Cardiac fibroblast (primary cell): ENCODE data around the gene GPC6.
"Not testable (repeated sequence)": the region's sequence is repeated elsewhere in the genome, so short reads cannot be mapped to it uniquely, and the experiment has no call there.

Experiments
- DNase-seq, 2 donors: peaks; one replicate each; pipeline versions ENCODE4 v3.0.0 to v3.0.0-alpha.2; 2010; ENCODE audit warnings: low read depth in 2 of 2
- H3K4me3 ChIP-seq, 2 donors: replicated peaks in 1 of 2; 1 replicate in 1 of 2; 2 replicates in 1 of 2; pipeline ENCODE4 v1.5.1; 2011; ENCODE audit warnings: low read depth in 2 of 2, low read length in 2 of 2, mild to moderate bottlenecking in 2 of 2, moderate library complexity in 1 of 2
- TF ChIP-seq, protein P1 (sequence below): IDR thresholded peaks from one replicate; pipeline ENCODE4 v1.5.1; 2011; ENCODE audit warnings: low read depth, mild to moderate bottlenecking, low read length, inconsistent platforms

Gene GPC6

DNA sequence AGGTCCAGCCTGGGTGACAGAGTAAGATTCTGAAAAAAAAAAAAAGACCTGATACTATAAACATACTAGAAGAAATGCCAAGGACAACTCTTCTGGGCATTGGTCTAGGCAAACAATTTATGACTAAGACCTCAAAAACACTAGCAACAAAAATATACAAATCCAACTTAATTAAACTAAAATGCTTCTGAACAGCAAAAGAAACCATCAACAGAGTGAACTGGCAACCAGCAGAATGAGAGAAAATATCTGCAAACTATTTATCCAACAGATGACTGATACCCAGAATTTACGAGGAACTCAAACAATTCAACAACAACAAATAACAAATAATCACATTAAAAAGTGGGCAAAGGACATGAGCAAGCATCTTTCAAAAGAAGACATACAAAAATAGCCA is 26.8 kb upstream of the GPC6 start:
- no peak overlapping the region for H3K4me3 ChIP-seq
- no peak for DNase-seq
- TF ChIP-seq, protein P1, sequence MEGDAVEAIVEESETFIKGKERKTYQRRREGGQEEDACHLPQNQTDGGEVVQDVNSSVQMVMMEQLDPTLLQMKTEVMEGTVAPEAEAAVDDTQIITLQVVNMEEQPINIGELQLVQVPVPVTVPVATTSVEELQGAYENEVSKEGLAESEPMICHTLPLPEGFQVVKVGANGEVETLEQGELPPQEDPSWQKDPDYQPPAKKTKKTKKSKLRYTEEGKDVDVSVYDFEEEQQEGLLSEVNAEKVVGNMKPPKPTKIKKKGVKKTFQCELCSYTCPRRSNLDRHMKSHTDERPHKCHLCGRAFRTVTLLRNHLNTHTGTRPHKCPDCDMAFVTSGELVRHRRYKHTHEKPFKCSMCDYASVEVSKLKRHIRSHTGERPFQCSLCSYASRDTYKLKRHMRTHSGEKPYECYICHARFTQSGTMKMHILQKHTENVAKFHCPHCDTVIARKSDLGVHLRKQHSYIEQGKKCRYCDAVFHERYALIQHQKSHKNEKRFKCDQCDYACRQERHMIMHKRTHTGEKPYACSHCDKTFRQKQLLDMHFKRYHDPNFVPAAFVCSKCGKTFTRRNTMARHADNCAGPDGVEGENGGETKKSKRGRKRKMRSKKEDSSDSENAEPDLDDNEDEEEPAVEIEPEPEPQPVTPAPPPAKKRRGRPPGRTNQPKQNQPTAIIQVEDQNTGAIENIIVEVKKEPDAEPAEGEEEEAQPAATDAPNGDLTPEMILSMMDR: no peak

GRCh38 chr13:93200626-93201025 is 26.0 kb upstream of the GPC6 start:
- no peak for DNase-seq
- TF ChIP-seq, protein P1: no peak
- H3K4me3 ChIP-seq: no peak overlapping the region

DNA sequence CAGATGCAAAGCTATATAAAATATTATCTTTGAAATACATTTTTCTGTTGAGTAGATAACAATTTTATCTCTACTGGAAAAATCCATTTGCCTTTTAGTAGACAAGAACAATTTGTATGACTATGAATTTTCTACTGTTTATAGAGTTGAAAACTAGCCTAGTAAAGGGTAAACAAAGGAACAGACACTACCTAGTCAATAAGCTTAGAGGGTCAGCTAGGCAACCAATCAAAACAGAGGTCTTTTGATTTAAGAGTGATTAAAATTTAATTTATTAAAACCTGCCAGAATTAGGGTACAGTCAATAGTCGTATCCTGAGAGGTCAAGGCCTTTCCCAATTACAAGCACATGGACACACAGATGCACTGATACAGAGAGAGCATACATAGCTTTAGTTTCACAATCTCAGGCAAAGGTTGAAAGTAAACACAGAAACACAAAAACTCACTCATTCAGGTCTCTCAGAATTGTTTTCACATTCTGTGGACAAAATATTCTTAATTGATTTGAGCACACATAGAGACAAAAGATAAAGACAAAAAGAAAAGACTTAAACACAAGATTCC is 24.5 kb upstream of the GPC6 start:
- no peak for DNase-seq
- no peak overlapping the region for H3K4me3 ChIP-seq
- TF ChIP-seq, protein P1: no peak

GRCh38 chr13:93206778-93207392 is 19.7 kb upstream of the GPC6 start:
- not testable (repeated sequence) for H3K4me3 ChIP-seq

DNA sequence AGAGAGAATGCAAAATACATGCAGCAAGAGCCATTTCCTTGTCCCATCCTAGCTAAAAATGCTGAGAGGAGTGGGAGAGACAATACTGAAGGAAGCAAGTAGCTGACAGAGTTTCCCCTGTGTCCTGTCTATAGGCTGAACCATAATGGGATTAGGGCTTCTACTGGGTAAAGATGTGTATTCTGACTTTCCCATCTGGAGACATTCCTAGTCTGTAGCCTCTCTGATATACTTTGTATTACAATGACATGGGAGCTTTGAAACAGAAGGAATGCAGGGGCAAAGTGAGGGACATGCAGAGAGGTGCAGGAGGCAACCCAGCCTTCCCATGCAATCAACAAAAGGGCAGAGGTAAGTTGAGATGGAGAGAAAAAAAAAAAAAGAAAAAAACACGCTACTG is 10.5 kb upstream of the GPC6 start:
- TF ChIP-seq, protein P1: no peak
- no peak overlapping the region for H3K4me3 ChIP-seq
- no peak for DNase-seq

More at GRCh38 chr13:93206778-93207392, 19.7 kb upstream of the GPC6 start:
- not testable (repeated sequence) for DNase-seq

- H3K4me3 ChIP-seq: no peak overlapping the region
- peak in 1 of 2 donors; percentile 7 for DNase-seq
- TF ChIP-seq, protein P1: no peak
These were observed 8.8 kb upstream of the GPC6 start for GRCh38 chr13:93217721-93218261.

GRCh38 chr13:93218583-93218982 is 8.0 kb upstream of the GPC6 start:
- no peak overlapping the region for H3K4me3 ChIP-seq
- TF ChIP-seq, protein P1: no peak
- DNase-seq: no peak
